GM18517 (cell line): ENCODE measurements around the gene TXNIP.
A peak's percentile ranks its signal among the peaks of the same experiment; 100 is the strongest.

Source experiments
- ATAC-seq: cut with Tn5 transposase; IDR thresholded peaks from one replicate; pipeline ENCODE4 v1.9.1; 2021; ENCODE audit warnings: mild to moderate bottlenecking, moderate library complexity; ENCODE audit not compliant: unreplicated experiment

Gene TXNIP

DNA sequence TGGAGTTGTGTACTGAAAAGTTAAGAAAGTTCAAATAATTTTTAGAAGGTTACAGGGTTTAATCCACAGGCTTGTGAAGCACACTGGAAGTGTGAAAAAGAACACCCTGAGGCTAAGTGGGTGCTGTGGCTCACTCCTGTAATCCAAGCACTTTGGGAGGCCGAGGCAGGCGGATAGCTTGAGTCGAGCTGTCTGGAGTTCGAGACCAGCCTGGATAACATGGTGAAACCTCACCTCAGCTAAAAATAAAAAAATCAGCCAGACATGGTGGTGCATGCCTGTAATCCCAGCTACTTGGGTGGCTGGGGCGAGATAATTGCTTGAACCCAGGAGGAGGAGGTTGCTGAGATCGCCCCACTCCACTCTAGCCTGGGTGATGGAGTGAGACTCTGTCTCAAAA lies 9.8 kb downstream of the TXNIP start:
- ATAC-seq: no peak

- ATAC-seq: no peak
These were observed 10.6 kb downstream of the TXNIP start for GRCh38 chr1:145985502-145986439.

DNA sequence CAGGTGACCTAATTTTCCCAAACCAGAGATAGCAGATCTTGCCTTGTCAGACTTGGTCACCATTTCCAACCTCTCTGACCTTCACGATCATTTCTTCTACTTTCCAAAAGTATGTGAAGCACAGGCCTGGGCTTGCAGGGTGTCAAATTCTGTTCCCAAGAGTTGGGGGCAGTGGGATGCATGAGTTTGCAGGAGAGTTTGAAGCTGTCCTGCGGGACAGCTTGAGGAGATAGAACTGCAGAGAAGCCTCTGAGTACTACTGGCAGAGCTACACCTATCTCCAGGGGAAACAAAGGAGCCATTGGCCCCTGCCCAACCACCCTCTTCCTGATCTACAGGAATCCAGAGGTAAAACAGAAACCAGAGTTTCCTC lies 11.3 kb downstream of the TXNIP start:
- no peak for ATAC-seq

DNA sequence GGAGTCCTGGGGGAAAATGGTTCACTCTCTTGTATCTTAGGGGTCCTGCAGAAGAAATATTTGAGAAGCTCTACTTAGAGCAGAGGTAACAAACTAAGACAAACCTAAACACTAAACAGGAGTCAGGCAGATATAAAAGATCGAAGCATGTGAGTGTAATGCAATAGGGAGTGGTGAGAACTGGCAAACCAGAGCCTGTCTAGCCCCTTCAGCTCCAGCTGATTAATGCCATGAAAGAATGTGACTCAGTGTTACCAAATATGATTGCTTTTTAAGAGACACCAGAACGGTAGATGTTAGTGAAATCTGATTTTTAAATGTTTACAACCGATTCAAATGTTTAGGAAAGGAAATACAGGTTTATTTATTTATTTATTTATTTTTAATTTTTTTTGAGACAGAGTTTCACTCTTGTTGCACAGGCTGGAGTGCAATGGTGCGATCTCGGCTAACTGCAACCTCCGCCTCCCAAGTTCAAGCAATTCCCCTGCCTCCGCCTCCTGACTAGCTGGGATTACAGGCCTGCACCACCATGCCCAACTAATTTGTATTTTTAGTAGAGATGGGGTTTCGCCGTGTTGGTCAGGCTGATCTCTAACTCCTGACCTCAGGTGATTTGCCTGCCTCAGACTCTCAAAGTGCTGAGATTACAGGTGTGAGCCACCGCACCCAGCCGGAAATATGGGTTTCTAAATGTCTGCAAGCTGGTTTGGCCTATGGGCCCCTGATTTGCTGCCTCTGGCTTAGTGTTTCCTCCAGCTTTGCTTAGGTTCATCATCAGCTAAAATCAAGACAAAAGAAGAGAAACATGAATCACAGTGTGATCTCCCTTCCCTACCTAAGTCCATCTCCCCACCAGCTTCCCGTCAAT lies 12.2 kb downstream of the TXNIP start:
- no peak for ATAC-seq

DNA sequence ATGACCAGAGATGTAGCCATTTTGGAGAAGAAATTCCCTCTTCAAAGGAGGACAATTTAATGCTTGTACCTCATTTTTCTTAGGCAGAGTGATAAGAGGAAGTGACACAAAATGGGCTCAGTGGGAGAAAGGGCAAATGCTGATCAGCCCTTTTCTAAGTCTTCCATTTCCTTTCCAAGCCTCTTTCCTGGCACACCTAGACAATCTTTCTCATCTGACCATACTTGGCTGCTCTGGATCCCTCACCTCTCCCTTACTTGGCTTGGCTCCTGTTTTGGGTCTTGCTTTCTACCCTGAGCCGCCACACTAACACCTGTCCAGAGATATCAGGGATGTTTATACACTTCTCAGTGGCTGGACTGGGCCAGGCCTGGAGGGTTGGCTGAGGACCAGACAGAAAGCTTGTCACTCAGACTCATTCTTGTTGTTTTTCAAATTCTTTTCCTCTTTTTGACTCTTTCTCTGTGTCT lies 13.1 kb downstream of the TXNIP start:
- no peak for ATAC-seq

- no peak for ATAC-seq
These were observed 14.2 kb downstream of the TXNIP start for GRCh38 chr1:145982010-145982723.

DNA sequence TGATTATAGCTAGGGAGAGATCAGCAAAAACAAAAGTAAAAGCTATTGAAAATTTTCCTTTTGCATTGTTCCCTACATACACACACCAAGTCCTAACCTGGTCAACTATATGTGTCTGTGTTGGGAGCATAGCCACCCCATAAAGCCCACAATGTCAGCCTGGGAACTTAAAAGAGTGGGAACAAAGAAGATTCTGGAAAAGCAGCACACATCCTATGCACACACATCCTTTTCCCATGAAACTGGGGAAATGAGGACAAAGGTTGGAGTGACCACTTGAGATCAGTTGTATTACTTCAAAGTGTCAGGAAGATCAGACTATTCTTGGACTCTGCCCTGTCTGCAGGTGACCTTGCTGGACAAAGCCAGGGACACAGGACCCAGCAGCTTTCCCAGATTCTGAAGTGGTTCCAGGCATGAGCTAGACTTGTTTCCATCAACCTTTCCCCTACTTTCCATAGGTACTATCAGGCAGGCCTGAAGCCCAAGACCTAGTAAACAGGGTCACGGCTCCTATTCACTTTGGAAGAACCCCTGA lies 15.9 kb downstream of the TXNIP start:
- ATAC-seq: peak; percentile 0

- ATAC-seq: peak; percentile 20
These were observed 16.5 kb downstream of the TXNIP start for GRCh38 chr1:145979746-145980456.

- ATAC-seq: peak; percentile 80
These were observed 17.3 kb downstream of the TXNIP start for GRCh38 chr1:145978854-145979745.

GRCh38 chr1:145978471-145978853 lies 17.9 kb downstream of the TXNIP start:
- ATAC-seq: no peak

- no peak for ATAC-seq
These were observed 18.6 kb downstream of the TXNIP start for GRCh38 chr1:145977486-145978470.

GRCh38 chr1:145977016-145977415 lies 19.4 kb downstream of the TXNIP start:
- ATAC-seq: no peak

- no peak for ATAC-seq
These were observed 21.2 kb downstream of the TXNIP start for GRCh38 chr1:145975216-145975615.

GRCh38 chr1:145974721-145975120 lies 21.7 kb downstream of the TXNIP start:
- no peak for ATAC-seq

DNA sequence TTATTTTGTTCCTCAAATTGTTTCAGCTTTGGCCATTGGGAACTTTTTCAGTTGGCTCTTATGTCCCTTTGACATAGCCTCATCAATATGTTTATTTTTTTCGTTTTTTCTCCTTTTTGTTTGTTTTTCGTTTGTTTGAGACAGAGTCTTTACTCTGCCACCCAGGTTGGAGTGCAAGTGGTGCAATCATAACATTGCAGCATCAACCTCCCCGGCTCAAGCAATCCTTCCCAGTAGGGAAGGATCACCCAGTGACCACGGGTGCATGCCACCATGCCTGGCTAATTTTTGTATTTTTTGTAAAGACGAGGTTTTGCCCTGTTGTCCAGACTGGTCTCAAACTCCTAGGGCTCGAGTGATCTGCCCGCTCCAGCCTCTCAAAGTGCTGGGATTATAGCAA lies 23.8 kb downstream of the TXNIP start:
- ATAC-seq: no peak

GRCh38 chr1:145967288-145967687 lies 29.1 kb downstream of the TXNIP start:
- ATAC-seq: no peak

DNA sequence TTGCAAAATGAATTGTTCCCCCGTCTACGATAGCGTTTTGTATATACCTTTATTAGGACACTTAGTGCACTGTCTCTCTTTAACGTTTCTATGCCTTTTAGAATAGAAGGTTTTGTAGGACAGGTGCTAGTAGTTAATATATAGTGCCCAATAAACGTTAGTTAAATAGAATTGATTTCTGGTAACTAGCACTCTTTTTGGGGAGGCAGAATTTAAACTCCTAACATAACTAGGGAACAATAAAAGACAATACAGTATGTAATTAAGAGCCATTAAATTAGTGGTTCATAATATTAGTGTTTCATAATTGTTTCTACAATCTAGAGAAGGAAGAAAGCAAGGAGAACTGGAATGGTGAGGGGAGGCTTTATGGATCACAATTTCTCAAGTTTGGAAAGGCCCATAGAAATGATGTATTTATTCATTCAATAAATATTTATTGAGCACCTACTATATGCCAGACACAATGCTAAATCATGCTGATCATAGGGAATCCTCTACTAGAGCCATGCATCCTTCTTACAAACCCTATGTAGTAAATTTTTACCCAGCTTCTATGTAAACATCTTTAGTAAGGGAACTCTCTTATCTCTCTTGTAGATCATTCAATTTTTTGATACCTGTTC lies 31.1 kb downstream of the TXNIP start:
- no peak for ATAC-seq
